ENCODE data around the gene FBXL16. TPM values are rescaled to one million over a fixed set of nuclear protein-coding genes. Genes with fewer than 3 reads are reported as not detected.
A peak's percentile ranks its signal among the peaks of the same experiment; 100 is the strongest.

Gene FBXL16
- total and polyA plus RNA-seq, 9 of the 15 experiments (the other 6 are each of a cell fraction or from before 2014, with no cell fraction given) = 0.21 to 8.2 (median 1.7) TPM

GRCh38 chr16:720990-721764 is 15.6 kb upstream of the FBXL16 start, which contains the start of gene ANTKMT (continued):
- TF ChIP-seq MTA3 (IDR thresholded peaks at IDR 0.05; ENCODE audit: borderline replicate concordance) = peak; percentile 86; the same call in 1 of the 2 replicates
- TF ChIP-seq BRD9 (IDR thresholded peaks at IDR 0.05; ENCODE audit: low read depth, partially characterized antibody) = no peak
- no peak; the same call in 1 of the 2 replicates for TF ChIP-seq PML (IDR thresholded peaks at IDR 0.05; ENCODE audit: low read length)
- peak in 1 of 2 experiments; percentile 60; a peak in 1 of 3 replicates for TF ChIP-seq CBX3 (IDR thresholded peaks at IDR 0.05; ENCODE audit: borderline replicate concordance in 1 of 2, low read length in 2 of 2)
- no peak for TF ChIP-seq MCM2 (IDR thresholded peaks at IDR 0.05; ENCODE audit: low read depth)
- TF ChIP-seq ASH1L (IDR thresholded peaks at IDR 0.05; ENCODE audit: borderline replicate concordance, low read depth, partially characterized antibody) = no peak
- peak; percentile 29; the same call in 1 of the 2 replicates for TF ChIP-seq USF2 (CRISPR knock-in tag; IDR thresholded peaks at IDR 0.05)
- no peak for TF ChIP-seq ZNF785 (CRISPR knock-in tag; IDR thresholded peaks at IDR 0.05)
- no peak for TF ChIP-seq MBD1 (CRISPR knock-in tag; IDR thresholded peaks at IDR 0.05)
- no peak for TF ChIP-seq FOXK1 (CRISPR knock-in tag; IDR thresholded peaks at IDR 0.05; ENCODE audit: borderline replicate concordance)
- TF ChIP-seq ZEB2 (IDR thresholded peaks at IDR 0.05) = peak; percentile 80
- peak; percentile 72 for TF ChIP-seq U2AF1 (optimal IDR thresholded peaks at IDR 0.05; ENCODE audit: low read depth, low read length)
- no peak for TF ChIP-seq ZBTB49 (CRISPR knock-in tag; IDR thresholded peaks at IDR 0.05; ENCODE audit: borderline replicate concordance)
- no peak for TF ChIP-seq HMBOX1 (IDR thresholded peaks at IDR 0.05)
- TF ChIP-seq NFE2L1 (tag; IDR thresholded peaks at IDR 0.05; ENCODE audit: borderline replicate concordance, low read depth) = no peak
- no peak for TF ChIP-seq ZNF184 (CRISPR knock-in tag; IDR thresholded peaks at IDR 0.05)
- no peak for TF ChIP-seq ZNF277 (CRISPR knock-in tag; IDR thresholded peaks at IDR 0.05; ENCODE audit: borderline replicate concordance)
- no peak for TF ChIP-seq CBFA2T3 (IDR thresholded peaks at IDR 0.05)
- TF ChIP-seq GMEB1 (CRISPR knock-in tag; IDR thresholded peaks at IDR 0.05) = peak; percentile 60

Data from K562 (cell line).